A549 (cell line): ENCODE data around the gene HDAC1. TPM values are rescaled to one million over a fixed set of nuclear protein-coding genes. Genes with fewer than 3 reads are reported as not detected.

ENCODE experiments used
- ATAC-seq, 2 experiments: fragments of 200-7000 bp in 1 of 2; fragments of >200 bp in 1 of 2; cut with Nextera tagmentation in 1 of 2; cut with Tn5 transposase in 1 of 2; 3 replicates each; pipeline versions ENCODE4 v1.8.0 to v1.9.1; 2018 to 2020; ENCODE audit warnings: mild to moderate bottlenecking in 1 of 2, moderate library complexity in 1 of 2
- CTCF ChIA-PET: fragments of 300-600 bp; sonication (Branson Sonifier 250); formaldehyde crosslinking; extraction: SDS; loops from one replicate; lab custom pipeline; 2021; ENCODE audit warnings: antibody characterized with exemption, inconsistent platforms; lab: Yijun Ruan, JAX
- POLR2A ChIA-PET: fragments of 350-600 bp; formaldehyde crosslinking; extraction: SDS; loops from one replicate; lab custom pipeline; 2021; ENCODE audit warnings: antibody characterized with exemption, inconsistent platforms; lab: Yijun Ruan, JAX
- DNase-seq, 2 experiments: peaks; one replicate each; pipeline versions ENCODE4 v3.0.0 to v3.0.0-alpha.2; 2011 to 2016; ENCODE audit warnings: low read depth in 1 of 2, low spot score in 1 of 2
- FAIRE-seq: peaks from 2 replicates; lab custom pipeline; 2011; peaks lifted over from hg19 to GRCh38; lab: Jason Lieb, UNC
- H3K27ac ChIP-seq, 2 experiments: fragments of >200 bp; sonication (Bioruptor Twin); formaldehyde crosslinking; 3 replicates each; pipeline ENCODE4 v1.5.1; 2016 to 2017
- H3K4me1 ChIP-seq: fragments of >200 bp; sonication (Bioruptor Twin); formaldehyde crosslinking; 3 replicates; pipeline ENCODE4 v1.6.1; 2016
- H3K4me2 ChIP-seq: fragments of >200 bp; sonication (Bioruptor Twin); formaldehyde crosslinking; 3 replicates; pipeline ENCODE4 v1.6.1; 2016
- H3K4me3 ChIP-seq: fragments of >200 bp; sonication (Bioruptor Twin); formaldehyde crosslinking; 3 replicates; pipeline ENCODE4 v1.5.1; 2016
- H3K9me3 ChIP-seq: fragments of >200 bp; sonication (Bioruptor Twin); formaldehyde crosslinking; 3 replicates; pipeline ENCODE4 v1.6.1; 2016
- BCL3 ChIP-seq: fragments of >200 bp; sonication (Bioruptor Twin); formaldehyde crosslinking; IDR thresholded peaks from 3 replicates; pipeline ENCODE4 v1.6.1; 2016
- CEBPB ChIP-seq, 2 experiments: fragments of >200 bp in 1 of 2; sonication (Bioruptor Twin) in 1 of 2; formaldehyde crosslinking in 1 of 2; IDR thresholded peaks; 2 replicates each; pipeline ENCODE4 v1.6.1; 2012 to 2016
- EP300 ChIP-seq, 2 experiments: fragments of >200 bp; sonication (Bioruptor Twin); formaldehyde crosslinking; IDR thresholded peaks; 2 replicates in 1 of 2; 3 replicates in 1 of 2; pipeline ENCODE4 v1.6.1; 2016 to 2017
- ESRRA ChIP-seq: fragments of 150-350 bp; IDR thresholded peaks from 2 replicates; pipeline ENCODE4 v1.6.1; 2014; ENCODE audit warnings: mild to moderate bottlenecking, low read length, borderline replicate concordance
- FOSB ChIP-seq: fragments of 250-450 bp; sonication (Bioruptor Pico); IDR thresholded peaks from 2 replicates; pipeline ENCODE4 v1.5.0; 2020; ENCODE audit warnings: mild to moderate bottlenecking, moderate library complexity
- FOXS1 ChIP-seq: fragments of 250-450 bp; sonication (Bioruptor Pico); IDR thresholded peaks from 2 replicates; pipeline ENCODE4 v1.5.0; 2020; ENCODE audit warnings: mild to moderate bottlenecking, moderate library complexity
- HDAC2 ChIP-seq: fragments of 200-600 bp; sonication (generic); IDR thresholded peaks from 2 replicates; pipeline ENCODE4 v1.6.1; 2016
- HMGXB4 ChIP-seq: fragments of 250-450 bp; sonication (Bioruptor Pico); IDR thresholded peaks from 2 replicates; pipeline ENCODE4 v1.5.0; 2021; ENCODE audit warnings: mild to moderate bottlenecking, moderate library complexity, borderline replicate concordance
- HOXA7 ChIP-seq: fragments of 250-450 bp; sonication (Bioruptor Pico); IDR thresholded peaks from 2 replicates; pipeline ENCODE4 v1.5.0; 2020; ENCODE audit warnings: mild to moderate bottlenecking, moderate library complexity
- HOXB13 ChIP-seq: fragments of 250-450 bp; sonication (Bioruptor Pico); IDR thresholded peaks from 2 replicates; pipeline ENCODE4 v1.5.0; 2020; ENCODE audit warnings: low read depth, mild to moderate bottlenecking, moderate library complexity
- JUN ChIP-seq, 2 experiments: fragments of >200 bp; sonication (Bioruptor Twin); formaldehyde crosslinking; IDR thresholded peaks; 2 replicates in 1 of 2; 3 replicates in 1 of 2; pipeline ENCODE4 v1.6.1; 2016 to 2017
- MYC ChIP-seq: IDR thresholded peaks from 2 replicates; pipeline ENCODE4 v1.6.1; 2012; ENCODE audit warnings: mild to moderate bottlenecking, inconsistent platforms, low read length, improper control_type of control experiment, borderline replicate concordance
- NPAS2 ChIP-seq: fragments of 250-450 bp; sonication (Bioruptor Pico); IDR thresholded peaks from 2 replicates; pipeline ENCODE4 v1.8.0; 2022; ENCODE audit warnings: mild to moderate bottlenecking, moderate library complexity, borderline replicate concordance
- POLR2AphosphoS2 ChIP-seq: conservative IDR thresholded peaks from 2 replicates; pipeline ENCODE4 v1.6.1; 2012; ENCODE audit warnings: low read length, improper control_type of control experiment, inconsistent platforms
- RARB ChIP-seq: fragments of 250-450 bp; sonication (Bioruptor Pico); IDR thresholded peaks from 2 replicates; pipeline ENCODE4 v1.8.0; 2021; ENCODE audit warnings: mild to moderate bottlenecking, moderate library complexity
- SREBF2 ChIP-seq: fragments of 450-650 bp; IDR thresholded peaks from 2 replicates; pipeline ENCODE4 v1.6.1; 2014; ENCODE audit warnings: mild to moderate bottlenecking, moderate library complexity
- TFCP2L1 ChIP-seq: fragments of 250-450 bp; sonication (Bioruptor Pico); IDR thresholded peaks from 2 replicates; pipeline ENCODE4 v1.5.0; 2021; ENCODE audit warnings: mild to moderate bottlenecking
- ZFP36 ChIP-seq: fragments of 450-650 bp; IDR thresholded peaks from 2 replicates; pipeline ENCODE4 v1.6.1; 2014; ENCODE audit warnings: borderline replicate concordance; ENCODE audit not compliant: partially characterized antibody
- WGBS: methylation state at CpG from one replicate; pipeline ENCODE4 v1.1.6; 2017; ENCODE audit errors: missing lambda C conversion rate; 5-methylcytosine and 5-hydroxymethylcytosine counted together
- polyA plus RNA-seq, 4 experiments: library from polyadenylated mRNA; depleted of rRNA in 3 of 4; stranded (reverse); fragments of >200 nt; fragmentation: RNase III in 1 of 4; extraction: RNeasy Plus Mini Kit Qiagen cat#74134 plus additional on column Dnase treatment in 1 of 4; gene quantifications; 2 replicates in 3 of 4; 3 replicates in 1 of 4; pipeline ENCODE4 v1.2.3, GENCODE V29; 2011 to 2017
- TF ChIP-seq, protein P1 (sequence below): IDR thresholded peaks from 2 replicates; pipeline ENCODE4 v1.6.1; 2012
- TF ChIP-seq, protein P2 (sequence below): fragments of >200 bp; sonication (Bioruptor Twin); formaldehyde crosslinking; IDR thresholded peaks from 3 replicates; pipeline ENCODE4 v1.5.1; 2016

The HDAC1 gene
- polyA plus RNA-seq, 2 of the 4 experiments (the other 2 are of a cell fraction) = 99.6 to 135 TPM

DNA sequence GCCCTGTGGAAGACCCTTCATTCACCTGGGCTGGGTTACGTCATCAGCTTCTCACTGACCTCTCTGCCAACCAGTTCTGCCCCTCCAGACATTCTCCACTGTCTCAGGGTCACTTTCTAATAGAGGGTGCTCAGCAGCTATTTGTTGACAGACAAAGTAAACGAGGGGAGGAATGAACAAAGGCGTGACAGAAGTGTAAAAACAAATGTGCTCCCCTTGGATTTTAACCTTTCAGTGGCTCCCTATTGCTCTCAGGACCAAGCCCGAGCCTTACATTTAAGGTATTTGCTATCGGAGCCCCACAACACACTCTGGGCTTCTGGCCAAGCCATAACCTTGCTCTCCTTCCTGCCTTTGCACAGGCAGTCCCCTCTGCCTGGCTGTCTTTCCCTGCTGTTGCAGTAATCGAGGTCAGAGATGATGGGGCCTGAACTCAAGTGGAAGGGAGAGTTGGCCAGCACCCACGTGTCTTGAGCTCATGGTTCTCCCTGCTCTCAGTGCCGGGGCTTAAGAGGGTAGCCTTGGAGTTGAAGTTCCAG lies 53.5 kb downstream of the HDAC1 start:
- CTCF ChIA-PET = interaction anchor here (0.6 to 1.2 kb wide), 3 partner anchors 15 to 130 kb away, joined by 3 to 4 read pairs (median 4); no protein-coding TSS in a partner anchor
- no peak for ATAC-seq
- 39% methylated on average over 7 of the region's 8 CpGs for WGBS
- Histone ChIP-seq H3K4me3 (no peak overlapping the region), H3K27ac (no peak overlapping the region), H3K4me2 (no peak overlapping the region), H3K9me3 (no peaks in the 10 kb centered on the region), H3K4me1 (no peaks in the 10 kb centered on the region)
- TF ChIP-seq MYC (no peak), POLR2AphosphoS2 (no peak), HMGXB4 (CRISPR knock-in tag) (no peak), CEBPB (IDR thresholded peaks at IDR 0.05) (no peak), EP300 (IDR thresholded peaks at IDR 0.05) (no peak), JUN (IDR thresholded peaks at IDR 0.05) (no peak), RARB (CRISPR knock-in tag) (no peak), BCL3 (no peak), NPAS2 (CRISPR knock-in tag) (no peak), ZFP36 (no peak)
- POLR2A ChIA-PET = interaction anchor here (1.3 kb wide), 1 partner anchor 9 kb away, joined by 7 read pairs; the partner anchor contains the start of gene MARCKSL1
- no peak for DNase-seq
- FAIRE-seq = no peak

- FAIRE-seq = no peak
- 79% methylated on average over 9 of the region's 9 CpGs for WGBS
- CTCF ChIA-PET = interaction anchor here (0.6 to 2.5 kb wide), 3 partner anchors 17 to 131 kb away, joined by 3 to 8 read pairs (median 4); no protein-coding TSS in a partner anchor
- Histone ChIP-seq H3K4me3 (no peak overlapping the region), H3K9me3 (no peaks in the 10 kb centered on the region), H3K27ac (no peak overlapping the region), H3K4me2 (no peak overlapping the region), H3K4me1 (no peaks in the 10 kb centered on the region)
- DNase-seq = no peak
- POLR2A ChIA-PET = interaction anchor here (1.0 kb wide), 1 partner anchor 10 kb away, joined by 3 read pairs; the partner anchor contains the start of gene MARCKSL1
- TF ChIP-seq RARB (CRISPR knock-in tag) (no peak), HOXA7 (CRISPR knock-in tag) (no peak), HOXB13 (no peak), ESRRA (no peak), FOSB (CRISPR knock-in tag) (no peak), TFCP2L1 (CRISPR knock-in tag) (no peak), SREBF2 (no peak), HDAC2 (no peak), MYC (no peak), BCL3 (no peak), EP300 (IDR thresholded peaks at IDR 0.05) (no peak), FOXS1 (no peak)
- TF ChIP-seq, protein P1, sequence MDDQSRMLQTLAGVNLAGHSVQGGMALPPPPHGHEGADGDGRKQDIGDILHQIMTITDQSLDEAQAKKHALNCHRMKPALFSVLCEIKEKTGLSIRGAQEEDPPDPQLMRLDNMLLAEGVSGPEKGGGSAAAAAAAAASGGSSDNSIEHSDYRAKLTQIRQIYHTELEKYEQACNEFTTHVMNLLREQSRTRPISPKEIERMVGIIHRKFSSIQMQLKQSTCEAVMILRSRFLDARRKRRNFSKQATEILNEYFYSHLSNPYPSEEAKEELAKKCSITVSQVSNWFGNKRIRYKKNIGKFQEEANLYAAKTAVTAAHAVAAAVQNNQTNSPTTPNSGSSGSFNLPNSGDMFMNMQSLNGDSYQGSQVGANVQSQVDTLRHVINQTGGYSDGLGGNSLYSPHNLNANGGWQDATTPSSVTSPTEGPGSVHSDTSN = no peak
- TF ChIP-seq, protein P2, sequence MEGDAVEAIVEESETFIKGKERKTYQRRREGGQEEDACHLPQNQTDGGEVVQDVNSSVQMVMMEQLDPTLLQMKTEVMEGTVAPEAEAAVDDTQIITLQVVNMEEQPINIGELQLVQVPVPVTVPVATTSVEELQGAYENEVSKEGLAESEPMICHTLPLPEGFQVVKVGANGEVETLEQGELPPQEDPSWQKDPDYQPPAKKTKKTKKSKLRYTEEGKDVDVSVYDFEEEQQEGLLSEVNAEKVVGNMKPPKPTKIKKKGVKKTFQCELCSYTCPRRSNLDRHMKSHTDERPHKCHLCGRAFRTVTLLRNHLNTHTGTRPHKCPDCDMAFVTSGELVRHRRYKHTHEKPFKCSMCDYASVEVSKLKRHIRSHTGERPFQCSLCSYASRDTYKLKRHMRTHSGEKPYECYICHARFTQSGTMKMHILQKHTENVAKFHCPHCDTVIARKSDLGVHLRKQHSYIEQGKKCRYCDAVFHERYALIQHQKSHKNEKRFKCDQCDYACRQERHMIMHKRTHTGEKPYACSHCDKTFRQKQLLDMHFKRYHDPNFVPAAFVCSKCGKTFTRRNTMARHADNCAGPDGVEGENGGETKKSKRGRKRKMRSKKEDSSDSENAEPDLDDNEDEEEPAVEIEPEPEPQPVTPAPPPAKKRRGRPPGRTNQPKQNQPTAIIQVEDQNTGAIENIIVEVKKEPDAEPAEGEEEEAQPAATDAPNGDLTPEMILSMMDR = no peak
- TF ChIP-seq, all 56 proteins: peak for 0
- ATAC-seq = no peak
Observed at GRCh38 chr1:32346532-32347157, 54.8 kb downstream of the HDAC1 start.
